ENCODE data around the gene ANO7.

GRCh38 chr2:241227594-241227993, 39.1 kb downstream of the ANO7 start:
- TF ChIP-seq, protein P1, sequence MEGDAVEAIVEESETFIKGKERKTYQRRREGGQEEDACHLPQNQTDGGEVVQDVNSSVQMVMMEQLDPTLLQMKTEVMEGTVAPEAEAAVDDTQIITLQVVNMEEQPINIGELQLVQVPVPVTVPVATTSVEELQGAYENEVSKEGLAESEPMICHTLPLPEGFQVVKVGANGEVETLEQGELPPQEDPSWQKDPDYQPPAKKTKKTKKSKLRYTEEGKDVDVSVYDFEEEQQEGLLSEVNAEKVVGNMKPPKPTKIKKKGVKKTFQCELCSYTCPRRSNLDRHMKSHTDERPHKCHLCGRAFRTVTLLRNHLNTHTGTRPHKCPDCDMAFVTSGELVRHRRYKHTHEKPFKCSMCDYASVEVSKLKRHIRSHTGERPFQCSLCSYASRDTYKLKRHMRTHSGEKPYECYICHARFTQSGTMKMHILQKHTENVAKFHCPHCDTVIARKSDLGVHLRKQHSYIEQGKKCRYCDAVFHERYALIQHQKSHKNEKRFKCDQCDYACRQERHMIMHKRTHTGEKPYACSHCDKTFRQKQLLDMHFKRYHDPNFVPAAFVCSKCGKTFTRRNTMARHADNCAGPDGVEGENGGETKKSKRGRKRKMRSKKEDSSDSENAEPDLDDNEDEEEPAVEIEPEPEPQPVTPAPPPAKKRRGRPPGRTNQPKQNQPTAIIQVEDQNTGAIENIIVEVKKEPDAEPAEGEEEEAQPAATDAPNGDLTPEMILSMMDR (IDR thresholded peaks at IDR 0.05; ENCODE audit: low read depth, low read length, poor library complexity, severe bottlenecking), result no peak
- no peak for TF ChIP-seq EZH2phosphoT487 (IDR thresholded peaks at IDR 0.05; ENCODE audit: borderline replicate concordance, low read length)

Measured in DOHH2 (cell line).